ENCODE data around the gene DNAH10. TPM values are rescaled to one million over a fixed set of nuclear protein-coding genes. Genes with fewer than 3 reads are reported as not detected.
A peak's percentile ranks its signal among the peaks of the same experiment; 100 is the strongest.

The DNAH10 gene
- total RNA-seq, 1 donor from 2014 or later, result 0.54 TPM

GRCh38 chr12:123976227-123976826, 214.2 kb downstream of the DNAH10 start:
- peaks cover 5% of the 10 kb centered on the region for H3K4me1 ChIP-seq (ENCODE audit: insufficient read depth, low read length)
- no peak for DNase-seq (ENCODE audit: low read depth)
- Mint-ChIP-seq H3K9me3 (ENCODE audit: unreplicated experiment) (no peaks in the 10 kb centered on the region), H3K4me3 (ENCODE audit: unreplicated experiment) (no peak overlapping the region), H3K27me3 (ENCODE audit: low read depth, unreplicated experiment) (no peaks in the 10 kb centered on the region), H3K27ac (ENCODE audit: unreplicated experiment) (peak overlapping the region; percentile 1), H3K4me1 (ENCODE audit: low read depth, unreplicated experiment) (peaks cover 6% of the 10 kb centered on the region), H3K36me3 (ENCODE audit: low read depth, unreplicated experiment) (peaks cover 5% of the 10 kb centered on the region)
- H3K79me2 ChIP-seq (ENCODE audit: insufficient read depth, low read length), result peaks cover 45% of the 10 kb centered on the region
- H3K27me3 ChIP-seq (ENCODE audit: insufficient read depth, low read length), result no peaks in the 10 kb centered on the region
- H4K20me1 ChIP-seq (ENCODE audit: insufficient read depth, low read length), result peaks cover 26% of the 10 kb centered on the region
- no peak overlapping the region for H3K9ac ChIP-seq (ENCODE audit: low read length)
- H3K36me3 ChIP-seq (ENCODE audit: insufficient read depth, low read length), result no peaks in the 10 kb centered on the region
- H2AFZ ChIP-seq (ENCODE audit: low read depth, low read length), result no peak overlapping the region
- no peak for TF ChIP-seq EZH2 (IDR thresholded peaks at IDR 0.05; ENCODE audit: insufficient read depth, low read length)
- TF ChIP-seq, protein P1, sequence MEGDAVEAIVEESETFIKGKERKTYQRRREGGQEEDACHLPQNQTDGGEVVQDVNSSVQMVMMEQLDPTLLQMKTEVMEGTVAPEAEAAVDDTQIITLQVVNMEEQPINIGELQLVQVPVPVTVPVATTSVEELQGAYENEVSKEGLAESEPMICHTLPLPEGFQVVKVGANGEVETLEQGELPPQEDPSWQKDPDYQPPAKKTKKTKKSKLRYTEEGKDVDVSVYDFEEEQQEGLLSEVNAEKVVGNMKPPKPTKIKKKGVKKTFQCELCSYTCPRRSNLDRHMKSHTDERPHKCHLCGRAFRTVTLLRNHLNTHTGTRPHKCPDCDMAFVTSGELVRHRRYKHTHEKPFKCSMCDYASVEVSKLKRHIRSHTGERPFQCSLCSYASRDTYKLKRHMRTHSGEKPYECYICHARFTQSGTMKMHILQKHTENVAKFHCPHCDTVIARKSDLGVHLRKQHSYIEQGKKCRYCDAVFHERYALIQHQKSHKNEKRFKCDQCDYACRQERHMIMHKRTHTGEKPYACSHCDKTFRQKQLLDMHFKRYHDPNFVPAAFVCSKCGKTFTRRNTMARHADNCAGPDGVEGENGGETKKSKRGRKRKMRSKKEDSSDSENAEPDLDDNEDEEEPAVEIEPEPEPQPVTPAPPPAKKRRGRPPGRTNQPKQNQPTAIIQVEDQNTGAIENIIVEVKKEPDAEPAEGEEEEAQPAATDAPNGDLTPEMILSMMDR (IDR thresholded peaks at IDR 0.05; ENCODE audit: insufficient read depth, low read depth, low read length), result no peak
- no peak overlapping the region for H3K4me2 ChIP-seq (ENCODE audit: low read length)
- FAIRE-seq, result no peak
- no peak overlapping the region for H3K4me3 ChIP-seq (ENCODE audit: insufficient read depth, low read depth, low read length)
- no peak overlapping the region for H3K27ac ChIP-seq (ENCODE audit: low read depth, low read length)
- H3K9me3 ChIP-seq (ENCODE audit: insufficient read depth, low read depth, low read length), result no peaks in the 10 kb centered on the region

DNA sequence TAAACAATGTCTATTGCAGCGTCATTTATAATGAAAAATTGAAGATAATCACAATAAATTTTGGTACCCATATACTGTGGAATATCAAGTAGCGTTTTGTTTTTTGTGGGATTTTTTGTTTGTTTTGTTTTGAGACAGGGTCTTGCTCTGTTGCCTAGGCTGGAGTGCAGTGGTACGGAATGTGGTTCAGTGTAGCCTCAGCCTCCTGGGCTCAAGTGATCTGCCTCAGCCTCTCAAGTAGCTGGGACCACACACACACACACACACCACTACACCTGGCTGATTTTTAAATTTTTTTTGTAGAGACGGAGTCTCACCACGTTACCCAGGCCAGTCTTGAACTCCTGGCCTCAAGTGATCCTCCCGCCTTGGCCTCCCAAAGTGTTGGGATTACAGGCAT, 217.5 kb downstream of the DNAH10 start:
- no peak overlapping the region for H3K4me2 ChIP-seq (ENCODE audit: low read length)
- Mint-ChIP-seq H3K36me3 (ENCODE audit: low read depth, unreplicated experiment) (peaks cover 8% of the 10 kb centered on the region), H3K27ac (ENCODE audit: unreplicated experiment) (no peak overlapping the region), H3K27me3 (ENCODE audit: low read depth, unreplicated experiment) (no peaks in the 10 kb centered on the region), H3K4me3 (ENCODE audit: unreplicated experiment) (no peak overlapping the region), H3K4me1 (ENCODE audit: low read depth, unreplicated experiment) (peaks cover 9% of the 10 kb centered on the region), H3K9me3 (ENCODE audit: unreplicated experiment) (no peaks in the 10 kb centered on the region)
- TF ChIP-seq EZH2 (IDR thresholded peaks at IDR 0.05; ENCODE audit: insufficient read depth, low read length), result no peak
- TF ChIP-seq, protein P1 (IDR thresholded peaks at IDR 0.05; ENCODE audit: insufficient read depth, low read depth, low read length), result no peak
- H3K4me1 ChIP-seq (ENCODE audit: insufficient read depth, low read length), result peaks cover 3% of the 10 kb centered on the region
- H3K36me3 ChIP-seq (ENCODE audit: insufficient read depth, low read length), result no peaks in the 10 kb centered on the region
- H4K20me1 ChIP-seq (ENCODE audit: insufficient read depth, low read length), result peaks cover 54% of the 10 kb centered on the region
- no peak overlapping the region for H3K27ac ChIP-seq (ENCODE audit: low read depth, low read length)
- H3K27me3 ChIP-seq (ENCODE audit: insufficient read depth, low read length), result no peaks in the 10 kb centered on the region
- DNase-seq (ENCODE audit: low read depth) (no peak), FAIRE-seq (no peak)
- peaks cover 48% of the 10 kb centered on the region for H3K79me2 ChIP-seq (ENCODE audit: insufficient read depth, low read length)
- no peak overlapping the region for H3K9ac ChIP-seq (ENCODE audit: low read length)
- H3K4me3 ChIP-seq (ENCODE audit: insufficient read depth, low read depth, low read length), result no peak overlapping the region
- no peaks in the 10 kb centered on the region for H3K9me3 ChIP-seq (ENCODE audit: insufficient read depth, low read depth, low read length)
- H2AFZ ChIP-seq (ENCODE audit: low read depth, low read length), result no peak overlapping the region

GRCh38 chr12:123982269-123982668, 220.2 kb downstream of the DNAH10 start:
- Histone ChIP-seq H4K20me1 (ENCODE audit: insufficient read depth, low read length) (peaks cover 66% of the 10 kb centered on the region), H3K4me3 (ENCODE audit: insufficient read depth, low read depth, low read length) (no peak overlapping the region), H2AFZ (ENCODE audit: low read depth, low read length) (no peak overlapping the region), H3K4me1 (ENCODE audit: insufficient read depth, low read length) (no peaks in the 10 kb centered on the region), H3K36me3 (ENCODE audit: insufficient read depth, low read length) (no peaks in the 10 kb centered on the region), H3K9ac (ENCODE audit: low read length) (no peak overlapping the region), H3K4me2 (ENCODE audit: low read length) (no peak overlapping the region), H3K27ac (ENCODE audit: low read depth, low read length) (no peak overlapping the region), H3K27me3 (ENCODE audit: insufficient read depth, low read length) (no peaks in the 10 kb centered on the region), H3K79me2 (ENCODE audit: insufficient read depth, low read length) (peaks cover 48% of the 10 kb centered on the region), H3K9me3 (ENCODE audit: insufficient read depth, low read depth, low read length) (no peaks in the 10 kb centered on the region)
- Mint-ChIP-seq H3K4me1 (ENCODE audit: low read depth, unreplicated experiment) (peaks cover 19% of the 10 kb centered on the region), H3K36me3 (ENCODE audit: low read depth, unreplicated experiment) (peaks cover 3% of the 10 kb centered on the region), H3K27me3 (ENCODE audit: low read depth, unreplicated experiment) (no peaks in the 10 kb centered on the region), H3K4me3 (ENCODE audit: unreplicated experiment) (peak overlapping the region; percentile 46), H3K27ac (ENCODE audit: unreplicated experiment) (no peak overlapping the region), H3K9me3 (ENCODE audit: unreplicated experiment) (no peaks in the 10 kb centered on the region)
- DNase-seq (ENCODE audit: low read depth) (no peak), FAIRE-seq (no peak)
- no peak for TF ChIP-seq EZH2 (IDR thresholded peaks at IDR 0.05; ENCODE audit: insufficient read depth, low read length)
- TF ChIP-seq, protein P1 (IDR thresholded peaks at IDR 0.05; ENCODE audit: insufficient read depth, low read depth, low read length), result no peak

All from astrocyte (in vitro differentiated cells and primary cell).